PC-3 (cell line): Measurements from ENCODE around the gene PCP4L1. TPM values are rescaled to one million over a fixed set of nuclear protein-coding genes. Genes with fewer than 3 reads are reported as not detected.
A peak's percentile ranks its signal among the peaks of the same experiment; 100 is the strongest.

Experiments used
- ATAC-seq: fragments of 200-7000 bp; cut with Tn5 transposase; 2 replicates; pipeline ENCODE4 v1.9.1; 2020; ENCODE audit warnings: mild to moderate bottlenecking, moderate library complexity
- BruUV-seq: library from RNA; stranded (reverse); fragments of 400-500 nt; replicated peaks from 2 replicates; lab custom pipeline; 2021; lab: Mats Ljungman, UMichigan
- CTCF ChIA-PET: fragments of 300-600 bp; sonication (Branson Sonifier 250); formaldehyde crosslinking; loops from one replicate; lab custom pipeline; 2022; ENCODE audit warnings: antibody characterized with exemption; lab: Charles Lee
- POLR2A ChIA-PET: fragments of 300-600 bp; sonication (Branson Sonifier 250); formaldehyde crosslinking; loops from one replicate; lab custom pipeline; 2022; ENCODE audit warnings: antibody characterized with exemption; ENCODE audit not compliant: unreplicated experiment; lab: Charles Lee
- DNase-seq: peaks from one replicate; pipeline ENCODE4 v3.0.0-alpha.2; 2015
- H2AFZ ChIP-seq: fragments of 300-600 bp; sonication (generic); 2 replicates; pipeline ENCODE4 v1.6.0; 2016; ENCODE audit warnings: antibody characterized with exemption, low read length
- H3F3A ChIP-seq: fragments of 300-600 bp; sonication (generic); one replicate; pipeline ENCODE4 v1.6.0; 2017; ENCODE audit warnings: antibody characterized with exemption, low read length, control low read depth, mild to moderate bottlenecking; ENCODE audit not compliant: unreplicated experiment
- H3K27ac ChIP-seq: fragments of 300-600 bp; sonication (generic); 2 replicates; pipeline ENCODE4 v1.5.1; 2016; ENCODE audit warnings: mild to moderate bottlenecking, low read length
- H3K27me3 ChIP-seq: fragments of 300-600 bp; sonication (generic); 2 replicates; pipeline ENCODE4 v1.6.1; 2016; ENCODE audit warnings: low read length, mixed read lengths
- H3K36me3 ChIP-seq: fragments of 300-600 bp; sonication (generic); 2 replicates; pipeline ENCODE4 v1.6.1; 2016; ENCODE audit warnings: low read depth, mixed run types, low read length, mixed read lengths
- H3K4me1 ChIP-seq: fragments of 300-600 bp; sonication (generic); 2 replicates; pipeline ENCODE4 v1.5.1; 2016; ENCODE audit warnings: low read length; ENCODE audit not compliant: insufficient read depth
- H3K4me2 ChIP-seq: fragments of 300-600 bp; sonication (generic); 2 replicates; pipeline ENCODE4 v1.6.0; 2016; ENCODE audit warnings: low read length
- H3K4me3 ChIP-seq: fragments of 300-600 bp; sonication (generic); 2 replicates; pipeline ENCODE4 v1.5.1; 2016; ENCODE audit warnings: mild to moderate bottlenecking, low read length, mixed read lengths
- H3K79me2 ChIP-seq: fragments of 300-600 bp; sonication (generic); 2 replicates; pipeline ENCODE4 v1.6.1; 2017; ENCODE audit warnings: low read length, mixed read lengths
- H3K9ac ChIP-seq: fragments of 300-600 bp; sonication (generic); 2 replicates; pipeline ENCODE4 v1.6.0; 2016; ENCODE audit warnings: mild to moderate bottlenecking, low read length
- H3K9me2 ChIP-seq: fragments of 300-600 bp; sonication (generic); replicated peaks from 2 replicates; pipeline ENCODE4 v1.6.1; 2016; ENCODE audit warnings: mixed run types, low read length, mixed read lengths
- H3K9me3 ChIP-seq: fragments of 300-600 bp; sonication (generic); 2 replicates; pipeline ENCODE4 v1.6.1; 2016; ENCODE audit warnings: low read length, mixed read lengths
- H4K20me1 ChIP-seq: fragments of 300-600 bp; sonication (generic); 2 replicates; pipeline ENCODE4 v1.6.1; 2016; ENCODE audit warnings: low read length, mixed read lengths
- EZH2 ChIP-seq: fragments of 300-600 bp; sonication (generic); IDR thresholded peaks from one replicate; pipeline ENCODE4 v1.6.1; 2017; ENCODE audit warnings: antibody characterized with exemption, mild to moderate bottlenecking, low read length; ENCODE audit not compliant: unreplicated experiment
- EZH2phosphoT487 ChIP-seq: fragments of 300-600 bp; sonication (generic); IDR thresholded peaks from 2 replicates; pipeline ENCODE4 v1.6.1; 2018; ENCODE audit warnings: mild to moderate bottlenecking, antibody characterized with exemption, low read length, borderline replicate concordance
- intact Hi-C: fragments of 100-400 bp; cut with micrococcal nuclease; formaldehyde crosslinking; loops from 2 replicates; pipeline ENCODE4 v1.9.0; 2023
- total RNA-seq: library from RNA; depleted of rRNA; stranded (reverse); fragments of >200 nt; gene quantifications from 2 replicates; pipeline ENCODE4 v1.2.3, GENCODE V29; 2014
- TF ChIP-seq, protein P1 (sequence below): fragments of 300-600 bp; sonication (generic); conservative IDR thresholded peaks from 2 replicates; pipeline ENCODE4 v1.5.1; 2017; ENCODE audit warnings: antibody characterized with exemption, low read depth, mild to moderate bottlenecking, low read length

The PCP4L1 gene
- total RNA-seq, 1 experiment from 2014 or later, result 0.07 TPM

DNA sequence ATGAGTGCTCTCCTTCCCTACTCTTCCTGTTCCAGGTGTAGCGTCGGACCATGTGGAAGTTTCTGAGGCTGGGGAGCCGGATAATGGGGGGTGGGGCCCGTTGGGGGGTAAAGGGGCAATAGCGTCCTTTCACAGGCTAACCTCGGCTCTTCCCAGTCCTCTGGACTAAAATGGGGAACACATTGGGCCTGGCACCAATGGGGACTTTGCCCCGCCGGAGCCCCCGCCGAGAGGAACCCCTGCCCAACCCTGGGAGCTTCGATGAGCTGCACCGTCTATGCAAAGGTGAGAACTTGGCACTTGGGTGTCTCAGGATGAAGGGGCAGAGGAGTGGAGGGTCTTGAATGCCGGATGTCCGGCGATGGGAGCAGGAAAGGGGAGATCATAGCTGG is 32.2 kb upstream of the PCP4L1 start:
- H3F3A ChIP-seq, result no peaks in the 10 kb centered on the region
- TSS peak; percentile 34 for BruUV-seq

GRCh38 chr1:161226759-161227158 is 31.8 kb upstream of the PCP4L1 start:
- Histone ChIP-seq H3K4me2 (peak overlapping the region; percentile 82), H3K79me2 (peaks cover 16% of the 10 kb centered on the region), H3K9me2 (no peaks in the 10 kb centered on the region), H3K27ac (peak overlapping the region; percentile 33), H3K36me3 (peaks cover 22% of the 10 kb centered on the region), H4K20me1 (no peaks in the 10 kb centered on the region), H3K9me3 (no peaks in the 10 kb centered on the region), H3K4me3 (peak overlapping the region; percentile 79), H3F3A (no peaks in the 10 kb centered on the region), H3K27me3 (no peaks in the 10 kb centered on the region), H3K9ac (peak overlapping the region; percentile 80), H3K4me1 (peaks cover 26% of the 10 kb centered on the region), H2AFZ (peak overlapping the region; percentile 85)
- TF ChIP-seq, protein P1, sequence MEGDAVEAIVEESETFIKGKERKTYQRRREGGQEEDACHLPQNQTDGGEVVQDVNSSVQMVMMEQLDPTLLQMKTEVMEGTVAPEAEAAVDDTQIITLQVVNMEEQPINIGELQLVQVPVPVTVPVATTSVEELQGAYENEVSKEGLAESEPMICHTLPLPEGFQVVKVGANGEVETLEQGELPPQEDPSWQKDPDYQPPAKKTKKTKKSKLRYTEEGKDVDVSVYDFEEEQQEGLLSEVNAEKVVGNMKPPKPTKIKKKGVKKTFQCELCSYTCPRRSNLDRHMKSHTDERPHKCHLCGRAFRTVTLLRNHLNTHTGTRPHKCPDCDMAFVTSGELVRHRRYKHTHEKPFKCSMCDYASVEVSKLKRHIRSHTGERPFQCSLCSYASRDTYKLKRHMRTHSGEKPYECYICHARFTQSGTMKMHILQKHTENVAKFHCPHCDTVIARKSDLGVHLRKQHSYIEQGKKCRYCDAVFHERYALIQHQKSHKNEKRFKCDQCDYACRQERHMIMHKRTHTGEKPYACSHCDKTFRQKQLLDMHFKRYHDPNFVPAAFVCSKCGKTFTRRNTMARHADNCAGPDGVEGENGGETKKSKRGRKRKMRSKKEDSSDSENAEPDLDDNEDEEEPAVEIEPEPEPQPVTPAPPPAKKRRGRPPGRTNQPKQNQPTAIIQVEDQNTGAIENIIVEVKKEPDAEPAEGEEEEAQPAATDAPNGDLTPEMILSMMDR, result no peak
- intact Hi-C loops, result loop anchor here (1.0 to 2.0 kb wide), 4 partner anchors 65 to 156 kb away; partner anchors contain the start of gene SDHC
- peak; percentile 11 for ATAC-seq
- CTCF ChIA-PET, result interaction anchor here (0.6 to 3.0 kb wide), 4 partner anchors 65 to 156 kb away, joined by 3 to 39 read pairs (median 30); no protein-coding TSS in a partner anchor
- TSS peak; percentile 49 for BruUV-seq
- POLR2A ChIA-PET, result no interaction called here
- DNase-seq, result no peak

More for the DNA sequence above, 32.2 kb upstream of the PCP4L1 start:
- CTCF ChIA-PET, result interaction anchor here (0.6 to 3.0 kb wide), 13 partner anchors 18 to 1276 kb away, joined by 3 to 39 read pairs (median 8); partner anchors contain the start of genes NDUFS2 and PPOX
- H2AFZ ChIP-seq, result peak overlapping the region; percentile 85
- POLR2A ChIA-PET, result interaction anchor here (0.6 to 0.9 kb wide), 3 partner anchors 64 to 1033 kb away, joined by 3 to 7 read pairs (median 7); no protein-coding TSS in a partner anchor
- DNase-seq (peak; percentile 9), ATAC-seq (no peak)
- H3K4me3 ChIP-seq, result peak overlapping the region; percentile 79
- intact Hi-C loops, result loop anchor here (2.0 kb wide), 1 partner anchor 88 kb away; the partner anchor contains the start of gene SDHC
- H3K9me3 ChIP-seq, result no peaks in the 10 kb centered on the region
- peaks cover 22% of the 10 kb centered on the region for H3K36me3 ChIP-seq
- H3K4me1 ChIP-seq, result peaks cover 26% of the 10 kb centered on the region
- no peaks in the 10 kb centered on the region for H3K27me3 ChIP-seq
- peaks cover 16% of the 10 kb centered on the region for H3K79me2 ChIP-seq
- no peaks in the 10 kb centered on the region for H3K9me2 ChIP-seq
- peak overlapping the region; percentile 33 for H3K27ac ChIP-seq
- TF ChIP-seq, protein P1, result no peak
- TF ChIP-seq EZH2phosphoT487 (no peak), EZH2 (no peak)
- peak overlapping the region; percentile 82 for H3K4me2 ChIP-seq
- no peaks in the 10 kb centered on the region for H4K20me1 ChIP-seq
- H3K9ac ChIP-seq, result peak overlapping the region; percentile 80
